ENCODE data around the gene BCL2L11.

BCL2L11 gene

DNA sequence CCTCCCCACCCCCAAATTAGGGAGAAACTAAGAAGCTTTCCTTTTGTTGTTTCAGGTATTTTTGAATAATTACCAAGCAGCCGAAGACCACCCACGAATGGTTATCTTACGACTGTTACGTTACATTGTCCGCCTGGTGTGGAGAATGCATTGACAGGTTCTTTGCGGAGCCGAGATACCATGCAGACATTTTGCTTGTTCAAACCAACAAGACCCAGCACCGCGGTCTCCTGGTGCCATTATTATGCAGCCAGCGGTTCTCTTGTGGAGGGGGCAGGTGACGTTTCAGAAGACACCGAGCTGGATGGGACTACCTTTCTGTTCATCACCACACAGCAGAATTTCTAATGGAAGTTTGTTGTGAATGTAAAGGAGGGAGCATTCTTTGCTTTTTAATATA lies 43.4 kb downstream of the BCL2L11 start:
- Histone ChIP-seq H3K27ac (no peak overlapping the region), H3K4me2 (no peak overlapping the region), H3K4me1 (peaks cover 12% of the 10 kb centered on the region; the same call in 1 of the 2 replicates), H3K4me3 (no peak overlapping the region), H3K9ac (no peak overlapping the region), H3K9me3 (no peaks in the 10 kb centered on the region), H3K36me3 (peaks cover 81% of the 10 kb centered on the region), H4K20me1 (peaks cover 44% of the 10 kb centered on the region), H3K27me3 (no peaks in the 10 kb centered on the region)
- TF ChIP-seq Cebpa-rat (IDR thresholded peaks at IDR 0.05) = no peak

DNA sequence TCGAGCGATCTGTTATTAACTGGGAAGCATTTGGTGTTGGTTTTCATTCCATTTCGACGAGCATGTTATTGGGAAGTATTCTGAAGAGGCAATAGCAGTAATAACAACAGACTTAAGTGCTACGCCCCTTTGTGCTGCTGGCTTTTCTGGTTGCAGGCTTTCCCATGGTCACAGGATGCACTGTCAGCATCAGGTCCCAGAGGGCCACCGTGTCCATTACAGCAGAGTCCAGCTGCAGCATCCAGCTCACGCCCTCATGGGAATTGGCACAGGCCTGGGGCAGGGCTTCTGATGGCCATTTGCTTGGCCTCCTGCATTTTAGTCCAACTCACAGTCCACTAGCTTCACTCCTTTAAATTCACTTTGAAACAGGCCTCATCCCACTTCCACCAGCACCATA lies 44.4 kb downstream of the BCL2L11 start:
- Histone ChIP-seq H3K36me3 (peaks cover 71% of the 10 kb centered on the region), H3K4me2 (no peak overlapping the region), H3K9me3 (no peaks in the 10 kb centered on the region), H3K27ac (no peak overlapping the region), H4K20me1 (peaks cover 34% of the 10 kb centered on the region), H3K9ac (no peak overlapping the region), H3K4me1 (peaks cover 12% of the 10 kb centered on the region; the same call in 1 of the 2 replicates), H3K4me3 (no peak overlapping the region), H3K27me3 (no peaks in the 10 kb centered on the region)
- no peak for TF ChIP-seq Cebpa-rat (IDR thresholded peaks at IDR 0.05)

DNA sequence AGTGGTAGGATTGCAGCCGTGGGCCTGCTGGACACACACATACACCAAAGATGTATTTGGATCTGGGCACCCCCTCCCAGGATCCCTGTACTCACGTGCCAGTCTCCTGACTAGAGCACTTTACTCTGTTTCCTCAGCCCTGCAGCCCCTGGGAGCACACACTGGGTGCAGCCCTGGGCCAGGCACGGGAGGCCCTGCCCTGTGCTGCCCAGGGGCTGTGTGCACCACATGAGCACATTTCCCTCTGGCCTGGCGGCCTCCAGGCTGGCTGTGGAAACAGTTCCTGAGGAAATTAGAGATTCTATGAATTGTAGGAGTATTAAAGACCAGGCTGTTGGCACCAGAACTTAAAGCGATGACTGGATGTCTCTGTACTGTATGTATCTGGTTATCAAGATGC lies 45.4 kb downstream of the BCL2L11 start:
- H3K27me3 ChIP-seq = no peaks in the 10 kb centered on the region
- peaks cover 28% of the 10 kb centered on the region for H4K20me1 ChIP-seq
- peaks cover 12% of the 10 kb centered on the region; the same call in 1 of the 2 replicates for H3K4me1 ChIP-seq
- no peak overlapping the region for H3K4me2 ChIP-seq
- no peak for TF ChIP-seq Cebpa-rat (IDR thresholded peaks at IDR 0.05)
- no peak overlapping the region for H3K27ac ChIP-seq
- H3K36me3 ChIP-seq = peaks cover 61% of the 10 kb centered on the region
- H3K4me3 ChIP-seq = no peak overlapping the region
- H3K9me3 ChIP-seq = no peaks in the 10 kb centered on the region
- H3K9ac ChIP-seq = no peak overlapping the region

DNA sequence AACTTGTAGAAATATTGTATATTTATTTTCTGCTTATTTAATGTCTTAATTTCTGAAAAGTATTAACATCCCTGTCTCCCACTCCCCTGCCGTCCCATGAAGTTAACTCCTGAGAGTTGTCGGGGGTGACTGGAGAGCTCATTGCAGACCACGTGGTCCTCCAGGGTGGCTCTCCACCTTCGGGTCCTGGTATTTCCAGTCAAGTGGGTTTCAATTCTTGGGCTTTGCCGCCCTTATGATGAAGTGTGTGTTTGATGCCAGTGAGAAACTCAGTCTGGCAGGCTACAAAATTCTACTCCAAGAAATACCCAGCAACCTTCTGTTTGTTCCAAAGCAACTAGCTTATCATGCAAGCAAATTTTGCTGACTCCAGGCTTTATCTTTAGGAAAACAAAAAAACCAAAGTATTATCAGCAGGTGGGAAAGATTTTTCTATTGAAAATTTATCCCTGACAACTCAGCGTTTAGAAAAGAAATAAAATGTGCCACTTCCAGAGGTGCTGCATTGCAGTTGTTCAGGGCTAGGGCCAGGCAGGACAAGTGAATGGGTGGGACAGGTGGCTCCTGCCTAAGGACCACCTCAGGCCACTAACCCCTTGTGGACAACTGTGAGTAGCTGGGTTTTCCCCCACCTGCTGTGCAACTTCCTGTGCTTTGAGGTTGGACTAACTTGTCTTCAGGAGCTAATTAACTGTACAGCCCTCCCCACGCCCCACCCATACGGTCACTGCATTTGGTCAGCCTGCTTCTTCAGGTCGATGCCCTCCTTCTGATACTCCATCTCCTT lies 46.6 kb downstream of the BCL2L11 start:
- no peak for TF ChIP-seq Cebpa-rat (IDR thresholded peaks at IDR 0.05)
- Histone ChIP-seq H4K20me1 (peaks cover 18% of the 10 kb centered on the region), H3K36me3 (peaks cover 50% of the 10 kb centered on the region), H3K9me3 (no peaks in the 10 kb centered on the region), H3K4me3 (no peak overlapping the region), H3K27me3 (no peaks in the 10 kb centered on the region), H3K27ac (no peak overlapping the region), H3K4me1 (peaks cover 9% of the 10 kb centered on the region; the same call in 1 of the 2 replicates), H3K9ac (no peak overlapping the region), H3K4me2 (no peak overlapping the region)

DNA sequence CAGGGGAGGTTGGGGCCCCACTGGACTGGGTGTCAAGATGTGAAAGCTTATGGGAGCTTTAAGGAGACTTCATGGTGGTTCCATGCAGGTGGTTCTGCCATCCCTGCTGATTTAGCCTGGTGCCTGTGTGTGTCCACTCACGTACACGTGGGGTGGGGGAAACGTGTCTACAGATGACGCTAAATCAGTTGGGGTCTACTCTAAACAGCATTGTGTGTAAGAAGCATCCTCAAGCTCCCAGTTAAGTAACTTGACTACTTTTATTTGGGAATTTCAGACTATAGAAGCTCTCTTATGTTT lies 47.1 kb downstream of the BCL2L11 start:
- Histone ChIP-seq H4K20me1 (peaks cover 13% of the 10 kb centered on the region), H3K9me3 (no peaks in the 10 kb centered on the region), H3K4me1 (0 out of 2 replicates have a peak, but pooled peaks cover 6% of the 10 kb centered on the region), H3K36me3 (peaks cover 46% of the 10 kb centered on the region), H3K27me3 (no peaks in the 10 kb centered on the region), H3K4me3 (no peak overlapping the region), H3K4me2 (no peak overlapping the region), H3K9ac (no peak overlapping the region), H3K27ac (no peak overlapping the region)
- no peak for TF ChIP-seq Cebpa-rat (IDR thresholded peaks at IDR 0.05)

DNA sequence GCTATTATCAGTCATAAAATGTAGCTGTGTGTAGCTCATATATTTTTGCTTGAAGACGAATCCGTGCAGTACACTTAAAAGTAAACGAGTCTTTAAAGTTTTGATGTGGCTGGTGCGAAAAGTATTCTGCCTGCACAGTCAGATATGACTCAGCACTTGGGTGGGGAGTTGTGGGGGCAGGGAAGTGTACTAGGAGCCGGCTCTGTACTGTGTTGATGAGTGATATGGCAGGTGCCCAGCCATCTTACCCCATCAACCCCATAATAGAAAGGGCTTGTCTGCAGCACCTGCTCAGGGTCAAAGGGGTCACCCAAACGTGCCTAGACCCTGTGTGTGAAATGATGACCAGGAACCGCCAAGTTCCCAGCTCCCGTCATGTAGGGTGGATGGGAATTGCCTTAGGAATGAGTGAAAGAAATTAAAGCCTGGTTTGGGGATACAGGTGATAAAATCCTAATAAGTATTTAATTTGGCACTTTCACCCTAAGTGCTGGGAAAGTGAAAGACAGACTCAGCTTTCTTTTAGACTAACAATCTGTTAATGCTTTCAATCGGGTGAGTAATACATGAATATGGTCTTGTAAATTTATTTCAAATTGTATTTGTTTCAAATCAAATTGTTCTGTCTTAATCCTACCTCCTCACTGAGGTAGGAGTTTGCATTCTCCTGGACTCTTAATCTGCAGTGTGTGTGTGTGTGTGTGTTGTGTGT lies 48.0 kb downstream of the BCL2L11 start:
- H3K9ac ChIP-seq = no peak overlapping the region
- H3K4me2 ChIP-seq = no peak overlapping the region
- H3K36me3 ChIP-seq = peaks cover 38% of the 10 kb centered on the region
- no peaks in the 10 kb centered on the region for H3K9me3 ChIP-seq
- peaks cover 5% of the 10 kb centered on the region; the same call in 1 of the 2 replicates for H4K20me1 ChIP-seq
- no peaks in the 10 kb centered on the region for H3K27me3 ChIP-seq
- 0 out of 2 replicates have a peak, but pooled peaks cover 8% of the 10 kb centered on the region for H3K4me1 ChIP-seq
- no peak overlapping the region for H3K4me3 ChIP-seq
- no peak overlapping the region for H3K27ac ChIP-seq
- TF ChIP-seq Cebpa-rat (IDR thresholded peaks at IDR 0.05) = no peak

DNA sequence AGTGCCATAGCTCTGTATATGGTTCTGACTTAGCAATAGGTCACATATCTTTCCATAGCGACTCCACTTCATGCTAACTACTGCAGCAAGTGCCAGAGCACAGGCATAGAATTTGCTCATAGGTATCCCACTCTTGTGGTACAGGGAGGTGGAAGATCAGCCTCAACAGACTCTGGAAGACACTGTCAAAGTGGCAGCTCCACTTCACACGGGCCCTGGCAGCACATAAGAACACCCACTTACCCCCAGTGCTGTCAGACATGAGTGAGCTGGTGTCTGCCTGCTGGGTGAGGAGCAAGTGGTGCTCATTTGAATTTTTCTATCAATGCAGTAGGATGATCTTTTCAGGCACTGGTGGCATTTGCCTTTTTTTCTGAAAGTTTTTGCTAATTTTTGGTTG lies 48.6 kb downstream of the BCL2L11 start:
- H3K27ac ChIP-seq = no peak overlapping the region
- H3K4me1 ChIP-seq = peaks cover 13% of the 10 kb centered on the region; the same call in 1 of the 2 replicates
- no peak for TF ChIP-seq Cebpa-rat (IDR thresholded peaks at IDR 0.05)
- H3K36me3 ChIP-seq = peaks cover 34% of the 10 kb centered on the region
- no peaks in the 10 kb centered on the region for H3K9me3 ChIP-seq
- no peaks in the 10 kb centered on the region for H3K27me3 ChIP-seq
- no peak overlapping the region for H3K4me3 ChIP-seq
- no peak overlapping the region for H3K9ac ChIP-seq
- H4K20me1 ChIP-seq = peaks cover 5% of the 10 kb centered on the region; the same call in 1 of the 2 replicates
- no peak overlapping the region for H3K4me2 ChIP-seq

DNA sequence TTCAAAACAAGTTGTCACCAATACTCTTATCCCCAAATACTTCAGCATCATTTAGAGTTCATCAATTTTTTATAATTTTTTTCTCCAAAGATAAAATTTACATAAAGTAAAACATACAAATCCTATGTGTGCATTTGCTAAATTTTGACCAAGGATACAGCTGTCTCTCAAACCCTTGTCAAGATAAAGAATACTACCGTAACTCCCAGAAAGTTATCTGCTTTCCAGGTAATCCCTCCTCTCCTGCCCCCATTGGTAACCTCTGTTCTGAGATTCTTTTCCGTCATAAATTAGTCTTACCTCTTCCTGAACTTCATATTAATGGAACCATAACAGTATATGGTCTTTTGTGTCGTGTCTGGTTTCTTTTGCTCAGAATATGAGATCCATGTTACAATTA lies 49.2 kb downstream of the BCL2L11 start:
- Histone ChIP-seq H3K36me3 (peaks cover 28% of the 10 kb centered on the region), H3K27me3 (no peaks in the 10 kb centered on the region), H3K9me3 (no peaks in the 10 kb centered on the region), H3K4me1 (peaks cover 13% of the 10 kb centered on the region; the same call in 1 of the 2 replicates), H3K4me2 (no peak overlapping the region), H3K27ac (no peak overlapping the region), H4K20me1 (peaks cover 5% of the 10 kb centered on the region; the same call in 1 of the 2 replicates), H3K9ac (no peak overlapping the region), H3K4me3 (no peak overlapping the region)
- no peak for TF ChIP-seq Cebpa-rat (IDR thresholded peaks at IDR 0.05)

DNA sequence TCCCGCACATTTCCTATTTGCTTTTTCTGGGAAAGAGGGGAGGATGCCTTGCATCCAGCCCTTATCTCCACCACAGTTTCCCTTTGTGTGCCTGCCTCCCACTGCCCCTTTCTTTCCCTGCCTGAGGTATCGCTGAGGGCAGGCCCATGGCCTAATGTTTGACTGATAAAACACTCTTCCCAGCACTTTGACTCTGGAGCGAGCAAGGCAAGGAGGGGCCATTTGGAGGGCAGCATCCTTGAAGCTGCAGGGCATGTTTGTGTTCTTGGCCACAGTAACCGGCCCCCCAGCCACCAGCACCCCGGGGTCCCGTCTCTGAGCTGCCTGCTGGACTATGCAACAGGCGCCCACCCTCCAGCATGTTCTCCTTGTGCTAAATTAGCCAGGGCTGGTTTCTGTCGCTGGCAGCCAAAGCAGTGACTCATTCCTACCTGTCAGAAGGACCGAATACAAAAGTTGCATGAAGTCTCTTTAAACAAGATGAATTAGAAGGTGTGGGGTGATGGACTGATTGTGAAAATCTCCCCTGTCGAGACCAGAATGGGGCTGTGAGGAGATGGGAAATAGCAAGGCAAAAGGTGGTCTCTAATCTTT lies 50.7 kb downstream of the BCL2L11 start:
- no peak overlapping the region for H3K27ac ChIP-seq
- no peaks in the 10 kb centered on the region for H3K27me3 ChIP-seq
- no peak overlapping the region for H3K9ac ChIP-seq
- no peak for TF ChIP-seq Cebpa-rat (IDR thresholded peaks at IDR 0.05)
- no peak overlapping the region for H3K4me2 ChIP-seq
- no peaks in the 10 kb centered on the region for H3K9me3 ChIP-seq
- peaks cover 13% of the 10 kb centered on the region for H3K36me3 ChIP-seq
- no peaks in the 10 kb centered on the region; the same call in 1 of the 2 replicates for H4K20me1 ChIP-seq
- peaks cover 13% of the 10 kb centered on the region; the same call in 1 of the 2 replicates for H3K4me1 ChIP-seq
- H3K4me3 ChIP-seq = no peak overlapping the region

DNA sequence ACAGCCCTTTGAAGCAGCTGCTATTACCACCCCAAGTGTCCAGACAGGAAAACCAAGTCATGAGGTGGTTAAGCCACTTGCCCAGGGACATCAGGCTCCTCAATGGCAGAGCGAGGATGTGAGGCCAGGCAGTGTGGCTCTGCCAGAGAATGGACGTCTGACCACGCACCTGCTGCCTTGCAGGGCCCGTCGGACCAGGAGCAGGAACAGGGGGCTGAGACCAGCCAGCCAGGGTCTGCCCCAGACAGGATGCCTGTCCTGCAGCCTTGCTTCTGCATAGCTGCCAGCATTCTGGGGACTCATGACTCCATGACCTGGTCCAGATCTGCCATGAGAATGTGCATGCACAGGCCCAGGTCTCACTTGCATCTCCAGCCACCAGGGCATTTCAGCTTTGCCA lies 52.0 kb downstream of the BCL2L11 start:
- Histone ChIP-seq H3K27ac (no peak overlapping the region), H3K36me3 (peaks cover 2% of the 10 kb centered on the region), H3K4me2 (no peak overlapping the region), H3K9me3 (no peaks in the 10 kb centered on the region), H3K4me3 (no peak overlapping the region), H3K9ac (no peak overlapping the region), H3K27me3 (no peaks in the 10 kb centered on the region), H3K4me1 (peaks cover 13% of the 10 kb centered on the region; the same call in 1 of the 2 replicates), H4K20me1 (no peaks in the 10 kb centered on the region)
- TF ChIP-seq Cebpa-rat (IDR thresholded peaks at IDR 0.05) = no peak
